Kidney epithelial cell (primary cell): ENCODE results near the gene DCAF4. TPM values are rescaled to one million over a fixed set of nuclear protein-coding genes. Genes with fewer than 3 reads are reported as not detected.

Experiments used
- DNase-seq: peaks from one replicate; pipeline ENCODE4 v3.0.0-alpha.2; 2010; ENCODE audit warnings: low read depth
- H3K27me3 ChIP-seq: 2 replicates; pipeline ENCODE4 v1.6.0; 2011; ENCODE audit warnings: low read length; ENCODE audit not compliant: control insufficient read depth, insufficient read depth
- H3K36me3 ChIP-seq: 2 replicates; pipeline ENCODE4 v1.5.1; 2011; ENCODE audit warnings: low read length; ENCODE audit not compliant: control insufficient read depth, insufficient read depth
- H3K4me3 ChIP-seq: 2 replicates; pipeline ENCODE4 v1.5.1; 2011; ENCODE audit warnings: low read depth, mild to moderate bottlenecking, control low read depth, low read length
- CTCF ChIP-seq: IDR thresholded peaks from 2 replicates; pipeline ENCODE4 v1.5.1; 2011; ENCODE audit warnings: mild to moderate bottlenecking, moderate library complexity, low read length, control low read depth, inconsistent platforms; ENCODE audit not compliant: insufficient read depth, poor library complexity, severe bottlenecking
- total RNA-seq: library from RNA; depleted of rRNA; stranded (reverse); fragments of >200 nt; gene quantifications from 2 replicates; pipeline ENCODE4 v1.2.3, GENCODE V29; 2015

Gene DCAF4
- total RNA-seq, 1 donor from 2014 or later: 23.1 TPM

GRCh38 chr14:72941286-72941985 is 15.2 kb downstream of the DCAF4 start:
- Histone ChIP-seq H3K36me3 (peaks cover 6% of the 10 kb centered on the region), H3K4me3 (no peak overlapping the region), H3K27me3 (no peaks in the 10 kb centered on the region)
- no peak for DNase-seq
- no peak for TF ChIP-seq CTCF

- no peak for TF ChIP-seq CTCF
- DNase-seq: no peak
- peaks cover 6% of the 10 kb centered on the region for H3K36me3 ChIP-seq
- H3K4me3 ChIP-seq: no peak overlapping the region
- H3K27me3 ChIP-seq: no peaks in the 10 kb centered on the region
Measured at GRCh38 chr14:72942934-72943333, 16.7 kb downstream of the DCAF4 start.

- TF ChIP-seq CTCF: no peak
- Histone ChIP-seq H3K27me3 (no peaks in the 10 kb centered on the region), H3K4me3 (no peak overlapping the region), H3K36me3 (peaks cover 3% of the 10 kb centered on the region)
- no peak for DNase-seq
Measured at GRCh38 chr14:72943876-72944430, 17.7 kb downstream of the DCAF4 start.

GRCh38 chr14:72945356-72946027 is 19.2 kb downstream of the DCAF4 start:
- no peak for TF ChIP-seq CTCF
- Histone ChIP-seq H3K4me3 (no peak overlapping the region), H3K27me3 (no peaks in the 10 kb centered on the region), H3K36me3 (peaks cover 2% of the 10 kb centered on the region)
- no peak for DNase-seq

- DNase-seq: no peak
Measured at GRCh38 chr14:72946491-72946890, 20.2 kb downstream of the DCAF4 start.

More at GRCh38 chr14:72946491-72946890, 20.2 kb downstream of the DCAF4 start:
- Histone ChIP-seq H3K36me3 (no peaks in the 10 kb centered on the region), H3K27me3 (no peaks in the 10 kb centered on the region), H3K4me3 (no peak overlapping the region)
- no peak for TF ChIP-seq CTCF
